ENCODE results near the gene PASK.

GRCh38 chr2:241191081-241191480, 41.8 kb upstream of the PASK start:
- TF ChIP-seq EZH2phosphoT487 (IDR thresholded peaks at IDR 0.05; ENCODE audit: low read depth, severe bottlenecking, unreplicated experiment): no peak
- no peak for TF ChIP-seq CTCF (IDR thresholded peaks at IDR 0.05; ENCODE audit: poor library complexity)

All from hepatocyte (in vitro differentiated cells).